Measurements from ENCODE around the gene FAM43A. TPM values are rescaled to one million over a fixed set of nuclear protein-coding genes. Genes with fewer than 3 reads are reported as not detected.
A peak's percentile ranks its signal among the peaks of the same experiment; 100 is the strongest.

FAM43A gene
- total and polyA plus RNA-seq, 2 of the 8 experiments (the other 6 are each of a cell fraction or from before 2014, with no cell fraction given) = 2.3 to 2.6 TPM

DNA sequence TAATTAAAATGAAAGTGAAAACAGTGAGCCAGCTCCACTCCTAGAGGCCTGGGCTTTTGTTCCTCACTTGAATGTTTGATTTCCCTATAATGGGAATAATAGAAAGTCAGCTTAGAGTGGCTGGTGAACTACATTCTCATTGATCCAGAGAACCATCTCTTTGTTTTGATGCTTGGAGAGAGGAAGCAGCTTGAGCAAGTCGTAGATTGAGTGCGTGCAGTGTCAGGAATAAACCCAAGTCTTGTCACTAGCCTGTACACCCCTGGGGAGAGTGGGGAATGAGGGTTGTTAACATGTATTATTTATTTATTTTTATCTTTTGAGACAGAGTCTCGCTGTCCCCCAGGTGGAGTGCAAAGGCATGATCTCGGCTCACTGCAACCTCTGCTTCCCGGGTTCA is 12.8 kb upstream of the FAM43A start:
- no peak overlapping the region for H2BK120ac ChIP-seq (replicated peaks; ENCODE audit: low read depth, low read length)
- H2BK5ac ChIP-seq (ENCODE audit: low read depth, low read length) = no peak overlapping the region; the same call in 1 of the 2 replicates
- ChIA-PET CTCF (ENCODE audit: partially characterized antibody) (interaction anchor here (0.6 to 13.0 kb wide), 19 partner anchors 11 to 588 kb away, joined by 3 to 110 read pairs (median 4); partner anchors contain the start of gene FAM43A), POLR2A (ENCODE audit: partially characterized antibody) (interaction anchor here (0.7 to 4.7 kb wide), 7 partner anchors 11 to 283 kb away, joined by 3 to 30 read pairs (median 3); partner anchors contain the start of gene FAM43A)
- no peak overlapping the region for H3K18ac ChIP-seq (ENCODE audit: extremely low read depth, low read length)
- FAIRE-seq (no peak), DNase-seq (ENCODE audit: low read depth in 1 of 2, low spot score in 2 of 2) (no peak)
- peaks cover 0 to 4% of the 10 kb centered on the region in 2 experiments for H4K20me1 ChIP-seq (replicated peaks in 1 of 2; ENCODE audit: control insufficient read depth in 1 of 2, insufficient read depth in 2 of 2, low read length in 2 of 2)
- H3K27me3 ChIP-seq (replicated peaks in 1 of 4; ENCODE audit: control insufficient read depth in 3 of 4, extremely low read depth in 1 of 4, insufficient read depth in 3 of 4, low read length in 3 of 4) = peaks cover 0 to 2% (median 0%) of the 10 kb centered on the region in 4 experiments; a peak in 2 of 7 replicates
- no peak overlapping the region for H4K5ac ChIP-seq (ENCODE audit: insufficient read length, low read depth, low read length)
- H3K23me2 ChIP-seq (ENCODE audit: low read depth, low read length) = peaks cover 2% of the 10 kb centered on the region; the same call in 1 of the 2 replicates
- no peak overlapping the region for H3K56ac ChIP-seq (replicated peaks; ENCODE audit: insufficient read length, low read depth, low read length)
- 64% methylated on average over 5 of the region's 5 CpGs; no CpG with 5 or more reads in 1 of the 2 experiments for WGBS, 2 experiments (ENCODE audit: extremely low coverage in 1 of 2, insufficient coverage in 1 of 2, insufficient read length in 1 of 2, insufficient replicate concordance in 2 of 2, low coverage in 1 of 2, low lambda C conversion rate in 2 of 2, missing lambda C conversion rate in 1 of 2)
- peaks cover 8 to 38% of the 10 kb centered on the region in 2 experiments for H3K79me2 ChIP-seq (ENCODE audit: control insufficient read depth in 1 of 2, insufficient read depth in 2 of 2, low read length in 2 of 2)
- no peak overlapping the region for H3K14ac ChIP-seq (ENCODE audit: insufficient read length)
- no peak overlapping the region for H2BK12ac ChIP-seq (ENCODE audit: low read depth, low read length)
- no peak overlapping the region for H3K4ac ChIP-seq (replicated peaks; ENCODE audit: insufficient read length, low read depth, low read length)
- no peak overlapping the region for H4K91ac ChIP-seq (replicated peaks; ENCODE audit: insufficient read length, low read length)
- no peak overlapping the region for H2BK15ac ChIP-seq (ENCODE audit: low read length)
- H2BK20ac ChIP-seq (ENCODE audit: low read length) = no peak overlapping the region
- peaks cover 0 to 4% (median under 1%) of the 10 kb centered on the region in 4 experiments; a peak in 4 of 7 replicates for H3K4me1 ChIP-seq (replicated peaks in 1 of 4; ENCODE audit: control insufficient read depth in 3 of 4, insufficient read depth in 4 of 4, low read length in 3 of 4)
- peak overlapping the region; percentile 77 to 99 (median 93) for H3K4me3 ChIP-seq (ENCODE audit: extremely low read depth in 1 of 4, insufficient read depth in 2 of 4, low read depth in 3 of 4, low read length in 4 of 4)
- no peaks in the 10 kb centered on the region; the same call in 1 of the 2 replicates for H3K79me1 ChIP-seq (ENCODE audit: low read depth, low read length)
- H4K8ac ChIP-seq (ENCODE audit: extremely low read depth, insufficient read depth, low read length) = no peak overlapping the region
- H3K9me3 ChIP-seq (ENCODE audit: insufficient read depth in 2 of 2, low read depth in 1 of 2, low read length in 1 of 2) = no peaks in the 10 kb centered on the region
- peaks cover 0 to 10% (median 5%) of the 10 kb centered on the region in 4 experiments; a peak in 5 of 8 replicates for H3K36me3 ChIP-seq (ENCODE audit: control insufficient read depth in 2 of 4, insufficient read depth in 4 of 4, low read length in 3 of 4)
- peak overlapping the region; percentile 65 to 74 for H3K4me2 ChIP-seq (ENCODE audit: insufficient read depth in 1 of 2, low read depth in 2 of 2, low read length in 2 of 2)
- no peak overlapping the region for H2AK5ac ChIP-seq (ENCODE audit: low read depth, low read length)
- H3K27ac ChIP-seq (ENCODE audit: low read depth, low read length) = no peak overlapping the region
- no peak overlapping the region for H3K23ac ChIP-seq (ENCODE audit: insufficient read length)
- H2AFZ ChIP-seq (ENCODE audit: low read length) = peak overlapping the region; percentile 71; the same call in 1 of the 2 replicates
- H3K9ac ChIP-seq (replicated peaks in 1 of 4; ENCODE audit: extremely low read depth in 1 of 4, low read depth in 3 of 4, low read length in 3 of 4) = peak overlapping the region in 1 of 4 experiments; percentile 0; a peak in 1 of 7 replicates
- TF ChIP-seq TAF1 (IDR thresholded peaks at IDR 0.05; ENCODE audit: low read depth, low read length) (no peak), RXRA (IDR thresholded peaks at IDR 0.05; ENCODE audit: insufficient read depth, low read depth, low read length) (no peak), JUN (IDR thresholded peaks at IDR 0.05; ENCODE audit: low read depth, low read length) (no peak), PHF8 (conservative IDR thresholded peaks at IDR 0.05; ENCODE audit: low read depth, low read length) (no peak), CEBPB (IDR thresholded peaks at IDR 0.05; ENCODE audit: low read depth, low read length) (no peak), TCF12 (IDR thresholded peaks at IDR 0.05; ENCODE audit: low read depth, low read length) (no peak), RBBP5 (IDR thresholded peaks at IDR 0.05; ENCODE audit: borderline replicate concordance, low read depth, low read length) (no peak)
